Measurements from ENCODE around the gene IPO13. TPM values are rescaled to one million over a fixed set of nuclear protein-coding genes. Genes with fewer than 3 reads are reported as not detected.

The IPO13 gene
- total RNA-seq, 1 donor from 2014 or later, result 34.6 TPM

- H3K9me3 ChIP-seq, result no peaks in the 10 kb centered on the region
- H3K4me3 ChIP-seq, result no peak overlapping the region
- peaks cover 18% of the 10 kb centered on the region for H3K4me1 ChIP-seq
- no peak for DNase-seq (ENCODE audit: extremely low spot score in 2 of 2)
- no peak overlapping the region for H3K27ac ChIP-seq
- intact Hi-C loops (cut with DNase I), result no loop called here
- no peaks in the 10 kb centered on the region for H3K27me3 ChIP-seq
- H3K36me3 ChIP-seq, result peaks cover 0 to 9% of the 10 kb centered on the region in 2 donors
- TF ChIP-seq POLR2AphosphoS5 (IDR thresholded peaks at IDR 0.05; ENCODE audit: insufficient read depth in 1 of 2, low read depth in 1 of 2), result no peak
These were observed 48.3 kb downstream of the IPO13 start for GRCh38 chr1:43994794-43995790.

GRCh38 chr1:43995984-43996732 lies 49.4 kb downstream of the IPO13 start:
- intact Hi-C loops (cut with DNase I), result no loop called here
- Histone ChIP-seq H3K27me3 (no peaks in the 10 kb centered on the region), H3K9me3 (no peaks in the 10 kb centered on the region), H3K4me3 (no peak overlapping the region), H3K36me3 (peaks cover 0 to 19% of the 10 kb centered on the region in 2 donors), H3K4me1 (peaks cover 10% of the 10 kb centered on the region), H3K27ac (no peak overlapping the region)
- TF ChIP-seq, protein P1, sequence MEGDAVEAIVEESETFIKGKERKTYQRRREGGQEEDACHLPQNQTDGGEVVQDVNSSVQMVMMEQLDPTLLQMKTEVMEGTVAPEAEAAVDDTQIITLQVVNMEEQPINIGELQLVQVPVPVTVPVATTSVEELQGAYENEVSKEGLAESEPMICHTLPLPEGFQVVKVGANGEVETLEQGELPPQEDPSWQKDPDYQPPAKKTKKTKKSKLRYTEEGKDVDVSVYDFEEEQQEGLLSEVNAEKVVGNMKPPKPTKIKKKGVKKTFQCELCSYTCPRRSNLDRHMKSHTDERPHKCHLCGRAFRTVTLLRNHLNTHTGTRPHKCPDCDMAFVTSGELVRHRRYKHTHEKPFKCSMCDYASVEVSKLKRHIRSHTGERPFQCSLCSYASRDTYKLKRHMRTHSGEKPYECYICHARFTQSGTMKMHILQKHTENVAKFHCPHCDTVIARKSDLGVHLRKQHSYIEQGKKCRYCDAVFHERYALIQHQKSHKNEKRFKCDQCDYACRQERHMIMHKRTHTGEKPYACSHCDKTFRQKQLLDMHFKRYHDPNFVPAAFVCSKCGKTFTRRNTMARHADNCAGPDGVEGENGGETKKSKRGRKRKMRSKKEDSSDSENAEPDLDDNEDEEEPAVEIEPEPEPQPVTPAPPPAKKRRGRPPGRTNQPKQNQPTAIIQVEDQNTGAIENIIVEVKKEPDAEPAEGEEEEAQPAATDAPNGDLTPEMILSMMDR (IDR thresholded peaks at IDR 0.05), result no peak
- TF ChIP-seq POLR2AphosphoS5 (IDR thresholded peaks at IDR 0.05; ENCODE audit: insufficient read depth in 1 of 2, low read depth in 1 of 2), result no peak
- no peak for DNase-seq (ENCODE audit: extremely low spot score in 2 of 2)

GRCh38 chr1:43996733-43997115 lies 50.0 kb downstream of the IPO13 start:
- no peaks in the 10 kb centered on the region for H3K27me3 ChIP-seq
- no peak for DNase-seq (ENCODE audit: extremely low spot score in 2 of 2)
- H3K36me3 ChIP-seq, result peaks cover 0 to 22% of the 10 kb centered on the region in 2 donors
- H3K27ac ChIP-seq, result no peak overlapping the region
- TF ChIP-seq, protein P1 (IDR thresholded peaks at IDR 0.05), result no peak
- TF ChIP-seq POLR2A (IDR thresholded peaks at IDR 0.05) (no peak), POLR2AphosphoS5 (IDR thresholded peaks at IDR 0.05; ENCODE audit: insufficient read depth in 1 of 2, low read depth in 1 of 2) (no peak)
- intact Hi-C loops (cut with DNase I), result no loop called here
- H3K4me1 ChIP-seq, result peaks cover 7% of the 10 kb centered on the region
- no peaks in the 10 kb centered on the region for H3K9me3 ChIP-seq
- no peak overlapping the region for H3K4me3 ChIP-seq

- intact Hi-C loops (cut with DNase I), result no loop called here
- H3K36me3 ChIP-seq, result peaks cover 0 to 25% of the 10 kb centered on the region in 2 donors
These were observed 50.7 kb downstream of the IPO13 start for GRCh38 chr1:43997295-43997999.

More at GRCh38 chr1:43997295-43997999, 50.7 kb downstream of the IPO13 start:
- Histone ChIP-seq H3K27me3 (no peaks in the 10 kb centered on the region), H3K4me3 (no peak overlapping the region), H3K9me3 (no peaks in the 10 kb centered on the region), H3K27ac (no peak overlapping the region), H3K4me1 (no peaks in the 10 kb centered on the region)
- TF ChIP-seq, protein P1 (IDR thresholded peaks at IDR 0.05), result no peak
- TF ChIP-seq POLR2AphosphoS5 (IDR thresholded peaks at IDR 0.05; ENCODE audit: insufficient read depth in 1 of 2, low read depth in 1 of 2) (no peak), POLR2A (IDR thresholded peaks at IDR 0.05) (no peak)
- DNase-seq (ENCODE audit: extremely low spot score in 2 of 2), result no peak

Data from vagina (tissue), 2 donors.